ENCODE measurements around the gene PAAF1. TPM values are rescaled to one million over a fixed set of nuclear protein-coding genes. Genes with fewer than 3 reads are reported as not detected.
A peak's percentile ranks its signal among the peaks of the same experiment; 100 is the strongest.

Gene PAAF1
- total and polyA plus RNA-seq, 8 donors = 8.0 to 15.9 (median 11.4) TPM

- Histone ChIP-seq H3K36me3 (peaks cover 0 to 28% (median 3%) of the 10 kb centered on the region in 3 donors), H3K27ac (no peak overlapping the region), H3K4me1 (no peaks in the 10 kb centered on the region), H3K4me3 (no peak overlapping the region), H3K9me3 (no peaks in the 10 kb centered on the region), H3K27me3 (no peaks in the 10 kb centered on the region)
- peak; percentile 39 to 54 (median 49) for ATAC-seq
- TF ChIP-seq CTCF (IDR thresholded peaks at IDR 0.05) = no peak
- 14 to 18% methylated on average over 1 of the region's 1 CpG for WGBS, 2 donors
- FAIRE-seq = no peak
- intact Hi-C loops (cut with DNase I) = no loop called here
- peak in 1 of 6 donors; percentile 21 for DNase-seq
Observed at GRCh38 chr11:73869332-73869949, 7.4 kb upstream of the PAAF1 start.

GRCh38 chr11:73870261-73870660, 6.5 kb upstream of the PAAF1 start:
- Histone ChIP-seq H3K27me3 (no peaks in the 10 kb centered on the region), H3K27ac (no peak overlapping the region)
- no peak for TF ChIP-seq CTCF (IDR thresholded peaks at IDR 0.05)

GRCh38 chr11:73872749-73873357, 3.9 kb upstream of the PAAF1 start:
- H3K27ac ChIP-seq = no peak overlapping the region
- WGBS, 2 donors = 88 to 96% methylated on average over 9 of the region's 9 CpGs
- H3K4me1 ChIP-seq = peaks cover 2 to 14% (median 10%) of the 10 kb centered on the region in 3 donors
- H3K36me3 ChIP-seq = peaks cover 0 to 26% (median 3%) of the 10 kb centered on the region in 3 donors
- DNase-seq (peak in 2 of 6 donors; percentile 20 to 51), FAIRE-seq (no peak), ATAC-seq (no peak)
- H3K27me3 ChIP-seq = no peaks in the 10 kb centered on the region
- H3K4me3 ChIP-seq = no peak overlapping the region
- no peaks in the 10 kb centered on the region for H3K9me3 ChIP-seq
- TF ChIP-seq CTCF (IDR thresholded peaks at IDR 0.05) = no peak
- intact Hi-C loops (cut with DNase I) = no loop called here

More at GRCh38 chr11:73870261-73870660, 6.5 kb upstream of the PAAF1 start:
- intact Hi-C loops (cut with DNase I) = no loop called here
- Histone ChIP-seq H3K9me3 (no peaks in the 10 kb centered on the region), H3K36me3 (peaks cover 0 to 26% (median 3%) of the 10 kb centered on the region in 3 donors), H3K4me3 (no peak overlapping the region), H3K4me1 (peaks cover 0 to 3% (median 2%) of the 10 kb centered on the region in 3 donors)
- WGBS, 2 donors = 86 to 88% methylated on average over 3 of the region's 3 CpGs
- FAIRE-seq (no peak), ATAC-seq (no peak), DNase-seq (no peak)

GRCh38 chr11:73875380-73875779, 1.4 kb upstream of the PAAF1 start:
- Histone ChIP-seq H3K27ac (peak overlapping the region in 1 of 4 donors; percentile 81), H3K9me3 (no peaks in the 10 kb centered on the region), H3K36me3 (peaks cover 0 to 26% (median 3%) of the 10 kb centered on the region in 3 donors), H3K27me3 (no peaks in the 10 kb centered on the region), H3K4me1 (peaks cover 8 to 22% (median 13%) of the 10 kb centered on the region in 3 donors), H3K4me3 (peak overlapping the region in 3 of 4 donors; percentile 52 to 68 (median 64))
- FAIRE-seq (no peak), ATAC-seq (no peak), DNase-seq (no peak)
- WGBS, 2 donors = 82 to 100% methylated on average over 1 of the region's 1 CpG
- no peak for TF ChIP-seq CTCF (IDR thresholded peaks at IDR 0.05)
- intact Hi-C loops (cut with DNase I) = no loop called here

GRCh38 chr11:73875840-73876239, 959 bp upstream of the PAAF1 start:
- Histone ChIP-seq H3K27ac (peak overlapping the region in 3 of 4 donors; percentile 69 to 82 (median 81)), H3K36me3 (peaks cover 0 to 26% (median 3%) of the 10 kb centered on the region in 3 donors), H3K27me3 (no peaks in the 10 kb centered on the region), H3K4me3 (peak overlapping the region; percentile 52 to 68 (median 64)), H3K4me1 (peaks cover 8 to 22% (median 13%) of the 10 kb centered on the region in 3 donors), H3K9me3 (no peaks in the 10 kb centered on the region)
- no peak for FAIRE-seq
- DNase-seq = no peak
- no peak for TF ChIP-seq CTCF (IDR thresholded peaks at IDR 0.05)
- peak in 2 of 4 donors; percentile 8 to 19 for ATAC-seq
- intact Hi-C loops (cut with DNase I) = no loop called here
- WGBS, 2 donors = 18 to 23% methylated on average over 8 of the region's 8 CpGs
